GM18861 (cell line): ENCODE measurements around the gene IAPP.
"Not testable (repeated sequence)": the region's sequence is repeated elsewhere in the genome, so short reads cannot be mapped to it uniquely, and the experiment has no call there.

Experiments used
- ATAC-seq: cut with Tn5 transposase; IDR thresholded peaks from one replicate; pipeline ENCODE4 v1.9.1; 2021; ENCODE audit not compliant: unreplicated experiment

IAPP gene

DNA sequence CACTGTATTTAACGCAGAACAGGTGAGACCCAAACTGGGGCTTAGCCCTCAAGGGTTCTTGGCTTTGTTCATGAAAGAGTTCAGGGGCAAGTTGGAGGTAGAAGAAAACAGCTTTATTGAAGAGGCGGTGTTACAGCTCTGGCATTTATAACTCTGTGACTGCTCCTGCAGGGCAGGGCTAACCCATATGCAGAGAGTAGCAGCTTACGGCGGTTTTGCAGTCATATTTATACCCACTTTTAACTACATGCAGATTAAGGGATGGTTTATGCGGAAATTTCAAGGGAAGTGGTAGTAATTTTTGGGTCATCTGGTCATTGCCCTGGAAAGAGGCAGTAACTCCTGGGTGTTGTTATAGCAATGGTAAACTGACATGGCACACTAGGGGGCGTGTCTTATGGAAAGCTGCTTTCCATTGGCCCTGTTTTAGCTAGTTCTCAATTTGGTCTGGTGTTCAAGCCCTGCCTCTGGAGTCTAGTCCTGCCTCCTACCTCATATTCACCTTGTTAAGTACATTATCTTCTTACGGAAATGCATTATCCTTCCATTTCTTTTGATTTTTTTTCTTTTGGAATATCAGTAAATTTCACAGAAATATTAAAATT is 1.8 kb upstream of the IAPP start:
- no peak for ATAC-seq

DNA sequence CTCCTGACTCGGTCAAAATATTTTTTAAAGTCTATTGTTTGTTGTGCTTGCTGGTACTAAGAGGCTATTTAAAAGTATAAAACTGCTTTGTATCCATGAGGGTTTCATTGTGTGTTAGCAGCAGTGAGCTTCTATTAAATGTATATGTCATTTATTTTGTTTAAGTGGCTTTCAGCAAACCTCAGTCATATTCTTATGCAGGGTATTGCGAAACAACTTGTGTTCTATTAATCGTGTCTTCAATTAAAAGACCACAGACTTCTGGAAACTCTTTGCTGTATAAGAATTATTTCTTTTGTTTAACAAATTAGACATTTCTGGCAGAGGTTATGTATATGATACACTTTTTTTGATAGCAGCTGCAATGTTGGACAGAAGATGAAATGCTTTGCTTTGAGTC is 6.5 kb downstream of the IAPP start:
- ATAC-seq: no peak

DNA sequence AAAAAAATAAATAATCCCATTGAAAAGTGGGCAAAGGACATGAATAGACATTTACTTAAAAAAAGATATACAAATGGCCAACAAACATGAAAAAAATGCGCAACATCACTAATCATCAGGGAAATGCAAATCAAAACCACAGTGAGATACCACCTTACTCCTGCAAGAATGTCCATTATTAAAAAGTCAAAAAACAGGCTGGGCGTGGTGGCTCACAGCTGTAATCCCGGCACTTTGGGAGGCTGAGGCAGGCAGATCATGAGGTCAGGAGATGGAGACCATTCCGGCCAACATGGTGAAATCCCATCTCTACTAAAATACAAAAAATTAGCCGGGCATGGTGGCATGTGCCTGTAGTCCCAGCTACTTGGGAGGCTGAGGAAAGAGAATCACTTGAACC is 8.6 kb downstream of the IAPP start:
- ATAC-seq: not testable (repeated sequence)

DNA sequence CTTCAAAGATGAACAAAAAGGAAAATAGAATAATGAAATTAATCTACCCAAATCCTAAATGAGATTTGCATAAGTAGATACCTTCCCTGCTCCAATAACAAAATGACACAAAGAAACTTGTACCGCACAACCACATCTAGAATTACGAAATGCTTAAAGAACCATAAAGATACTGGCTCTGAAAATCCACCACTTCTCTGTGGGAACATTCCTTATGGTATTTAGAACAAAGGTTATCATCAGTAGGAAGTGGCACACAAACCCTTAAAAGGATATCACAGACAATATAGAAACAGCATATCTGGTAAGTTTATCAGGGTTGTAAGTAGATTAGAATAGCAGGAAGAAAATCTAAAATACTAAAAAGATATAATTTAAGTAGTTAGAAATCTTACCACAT is 11.6 kb downstream of the IAPP start:
- no peak for ATAC-seq

DNA sequence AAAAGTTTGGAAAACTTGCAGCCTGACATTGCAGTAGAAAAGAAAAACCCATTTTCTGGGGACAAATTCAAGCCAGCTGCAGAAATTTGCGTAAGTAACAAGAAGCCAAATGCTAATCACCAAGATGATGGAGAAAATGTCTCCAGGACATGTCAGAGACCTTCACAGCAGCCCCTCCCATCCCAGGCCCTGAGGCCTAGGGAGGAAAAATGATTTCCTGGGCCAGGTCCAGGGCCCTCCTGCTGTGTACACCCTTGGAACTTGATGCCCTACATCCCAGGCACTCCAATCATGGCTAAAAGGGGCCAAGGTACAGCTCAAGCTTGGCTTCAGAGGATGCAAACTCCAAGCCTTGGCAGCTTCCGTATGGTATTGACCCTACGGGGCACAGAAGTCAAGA is 14.5 kb downstream of the IAPP start:
- ATAC-seq: no peak

DNA sequence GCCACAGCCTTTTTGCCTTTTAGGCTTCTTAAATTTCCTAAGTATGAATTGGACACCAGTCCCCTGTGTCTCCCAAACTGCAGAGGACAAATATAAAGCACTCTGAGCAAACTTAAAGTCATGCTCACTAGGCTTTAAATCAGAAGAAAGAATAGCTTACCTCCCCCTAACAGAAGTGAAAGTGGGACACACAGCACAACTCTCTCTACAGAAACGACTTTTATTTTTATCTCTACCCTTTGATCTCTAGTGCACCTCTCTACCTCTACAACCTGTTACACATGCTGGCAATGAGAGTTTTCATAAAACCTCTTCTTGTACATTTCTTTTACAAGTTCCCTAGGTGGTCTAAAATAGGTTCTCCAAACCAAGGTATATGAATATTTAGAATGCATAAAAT is 19.7 kb downstream of the IAPP start:
- ATAC-seq: no peak

DNA sequence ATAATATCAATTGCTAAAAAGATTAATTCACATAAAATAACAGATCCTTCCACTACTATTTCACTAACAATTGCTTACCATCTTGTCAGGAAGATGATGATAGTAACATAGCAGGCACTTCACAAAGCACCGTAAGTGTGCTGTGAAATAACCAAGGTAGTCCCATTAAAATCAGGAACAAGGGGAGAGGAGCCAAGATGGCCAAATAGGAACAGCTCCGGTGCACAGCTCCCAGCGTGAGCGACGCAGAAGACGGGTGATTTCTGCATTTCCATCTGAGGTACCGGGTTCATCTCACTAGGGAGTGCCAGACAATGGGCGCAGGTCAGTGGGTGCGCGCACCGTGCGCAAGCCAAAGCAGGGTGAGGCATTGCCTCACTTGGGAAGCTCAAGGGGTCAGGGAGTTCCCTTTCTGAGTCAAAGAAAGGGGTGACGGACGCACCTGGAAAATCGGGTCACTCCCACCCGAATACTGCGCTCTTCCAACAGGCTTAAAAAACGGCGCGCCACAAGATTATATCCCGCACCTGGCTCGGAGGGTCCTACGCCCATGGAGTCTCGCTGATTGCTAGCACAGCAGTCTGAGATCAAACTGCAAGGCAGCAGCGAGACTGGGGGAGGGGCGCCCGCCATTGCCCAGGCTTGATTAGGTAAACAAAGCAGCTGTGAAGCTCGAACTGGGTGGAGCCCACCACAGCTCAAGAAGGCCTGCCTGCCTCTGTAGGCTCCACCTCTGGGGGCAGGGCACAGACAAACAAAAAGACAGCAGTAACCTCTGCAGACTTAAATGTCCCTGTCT is 22.3 kb downstream of the IAPP start:
- not testable (repeated sequence) for ATAC-seq

DNA sequence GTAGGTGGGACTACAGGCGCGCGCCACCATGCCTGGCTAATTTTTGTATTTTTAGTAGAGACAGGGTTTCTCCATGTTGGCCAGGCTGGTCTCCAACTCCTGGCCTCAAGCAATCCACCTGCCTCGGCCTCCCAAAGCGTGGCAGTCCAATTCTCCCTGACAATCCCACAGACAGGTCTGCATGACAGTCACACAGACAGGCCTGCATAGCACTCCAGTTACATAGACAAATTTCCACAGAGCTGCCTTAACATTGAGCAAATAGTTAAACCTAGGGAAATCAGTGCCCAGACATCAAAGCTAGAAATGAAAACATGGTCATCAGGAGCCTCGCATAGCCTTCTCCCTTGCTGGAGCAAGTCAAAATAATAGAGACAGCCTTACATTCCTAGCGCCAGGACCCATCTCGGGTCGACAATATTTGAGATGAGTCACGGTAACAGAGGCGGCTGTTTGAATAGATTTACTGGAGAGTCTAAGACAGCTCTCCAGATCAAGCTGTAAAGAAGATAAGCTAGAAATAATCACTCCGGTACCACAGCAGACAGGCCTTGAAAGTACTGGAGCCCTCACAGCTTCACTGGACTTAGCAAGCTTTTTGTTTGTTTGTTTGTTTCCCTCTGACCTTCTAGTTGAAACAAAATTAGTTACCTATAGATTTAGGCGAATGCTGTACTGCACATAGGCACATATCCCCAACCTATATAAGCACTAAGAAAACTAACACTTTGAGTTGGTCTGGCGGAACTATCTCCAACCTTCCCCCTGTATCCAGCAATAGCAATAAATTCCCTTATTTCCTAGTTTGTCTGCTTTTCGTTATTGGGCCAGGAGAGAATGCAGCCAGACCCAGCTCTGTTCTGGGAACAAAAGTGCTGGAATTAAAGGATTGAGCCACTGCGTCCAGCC is 40.9 kb downstream of the IAPP start:
- ATAC-seq: no peak

DNA sequence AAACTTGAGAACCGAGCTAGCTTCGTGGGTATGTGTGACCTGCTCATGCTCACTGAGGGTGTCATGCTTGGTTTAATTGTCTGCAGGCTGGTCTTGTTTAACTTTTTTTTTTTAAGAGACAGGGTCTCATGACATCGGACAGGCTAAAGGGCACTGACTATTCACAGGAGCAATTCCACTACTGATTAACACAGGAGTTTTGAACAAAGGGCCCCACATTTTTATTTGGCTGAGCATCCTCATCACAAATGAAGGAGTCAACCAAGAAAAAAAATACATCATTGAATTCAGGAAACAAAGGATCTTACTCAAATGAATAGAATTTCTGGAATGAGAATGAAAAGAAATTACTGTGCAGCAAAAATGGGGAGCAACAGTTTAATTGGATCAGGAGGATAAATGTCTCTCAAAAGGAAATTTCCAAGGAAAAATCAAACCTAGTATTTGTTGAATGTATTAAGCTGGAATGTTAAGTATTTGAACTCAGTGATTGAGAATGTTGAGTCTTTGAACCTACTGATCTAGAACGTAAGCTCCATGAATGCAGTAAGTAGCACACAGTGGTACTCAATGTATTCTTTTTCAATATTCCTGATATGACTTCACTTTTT is 43.9 kb downstream of the IAPP start:
- ATAC-seq: no peak

DNA sequence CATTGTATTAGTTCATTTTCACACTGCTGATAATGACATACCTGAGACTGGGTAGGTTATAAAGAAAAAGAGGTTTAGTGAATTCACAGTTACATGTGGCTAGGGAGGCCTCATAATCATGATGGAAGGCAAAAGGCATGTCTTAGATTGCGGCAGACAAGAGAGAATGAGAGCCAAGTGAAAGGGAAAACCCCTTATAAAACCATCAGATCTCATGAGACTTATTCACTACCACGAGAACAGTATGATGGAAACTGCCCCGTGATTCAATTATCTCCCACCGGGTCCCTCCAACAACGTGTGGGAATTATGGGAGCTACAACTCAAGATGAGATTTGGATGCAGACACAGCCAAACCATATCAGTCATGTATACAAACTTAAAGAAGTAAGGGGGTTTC is 45.7 kb downstream of the IAPP start:
- not testable (repeated sequence) for ATAC-seq

DNA sequence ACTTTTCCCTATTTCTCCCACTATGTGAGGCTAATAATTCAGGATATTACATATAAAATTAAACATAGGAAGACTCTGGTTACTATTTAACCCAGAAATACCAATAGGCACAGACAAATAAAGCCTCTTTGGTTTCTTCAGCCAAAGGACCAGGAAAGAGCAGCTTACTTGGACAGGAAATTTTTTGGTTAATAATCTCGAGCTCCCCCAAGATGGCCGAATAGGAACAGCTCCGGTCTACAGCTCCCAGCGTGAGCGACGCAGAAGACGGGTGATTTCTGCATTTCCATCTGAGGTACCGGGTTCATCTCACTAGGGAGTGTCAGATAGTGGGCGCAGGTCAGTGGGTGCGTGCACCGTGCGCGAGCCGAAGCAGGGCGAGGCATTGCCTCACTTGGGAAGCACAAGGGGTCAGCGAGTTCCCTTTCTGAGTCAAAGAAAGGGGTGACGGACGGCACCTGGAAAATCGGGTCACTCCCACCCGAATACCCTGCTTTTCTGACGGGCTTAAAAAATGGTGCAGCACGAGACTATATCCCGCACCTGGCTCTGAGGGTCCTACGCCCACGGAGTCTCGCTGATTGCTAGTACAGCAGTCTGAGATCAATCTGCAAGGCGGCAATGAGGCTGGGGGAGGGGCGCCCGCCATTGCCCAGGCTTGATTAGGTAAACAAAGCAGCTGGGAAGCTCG is 46.5 kb downstream of the IAPP start:
- not testable (repeated sequence) for ATAC-seq

DNA sequence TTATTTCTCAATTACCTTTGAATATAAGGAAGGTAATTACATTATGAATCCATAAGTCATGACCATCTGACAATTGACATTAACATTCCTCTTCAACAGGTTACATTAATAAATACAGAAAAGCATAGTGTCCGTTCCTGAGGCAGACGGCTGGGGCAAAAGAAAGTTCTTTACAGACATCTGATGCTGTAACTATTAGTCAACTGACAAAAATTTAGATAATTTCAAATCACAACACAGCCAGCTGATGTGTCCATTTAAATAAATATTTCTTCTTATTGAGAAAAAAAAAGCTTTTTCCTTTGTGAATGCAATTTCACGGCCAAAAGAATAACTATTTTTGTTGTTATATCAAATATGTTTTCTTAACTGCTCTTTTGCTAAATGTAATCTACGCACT is 55.5 kb downstream of the IAPP start:
- ATAC-seq: no peak
